Activated T-helper 2 cell treated with anti-CD3 and anti-CD28 coated beads, Interferon-gamma antibody, Interleukin-2, Interleukin-4, amounts not matched to agents 10 μg/mL and 5 μg/mL and 100 μg/mL, durations not matched to agents 14 hours and 24 hours and 36 hours (primary cell): ENCODE measurements around the gene CTAG1B. TPM values are rescaled to one million over a fixed set of nuclear protein-coding genes. Genes with fewer than 3 reads are reported as not detected.
"Not testable (repeated sequence)": the region's sequence is repeated elsewhere in the genome, so short reads cannot be mapped to it uniquely, and the experiment has no call there.

ENCODE experiments used
- DNase-seq: peaks from one replicate; pipeline ENCODE4 v3.0.0; 2021; ENCODE audit warnings: low spot score
- H3K27ac Mint-ChIP-seq: one replicate; pipeline ENCODE4 v1.8.0; 2021; ENCODE audit warnings: mixed read lengths
- H3K27me3 Mint-ChIP-seq: one replicate; pipeline ENCODE4 v1.8.0; 2021; ENCODE audit warnings: low read depth, mixed read lengths
- H3K36me3 Mint-ChIP-seq: one replicate; pipeline ENCODE4 v1.8.0; 2021; ENCODE audit warnings: low read depth, mixed read lengths
- H3K4me1 Mint-ChIP-seq: one replicate; pipeline ENCODE4 v1.8.0; 2021; ENCODE audit warnings: low read depth, mixed read lengths
- H3K4me3 Mint-ChIP-seq: one replicate; pipeline ENCODE4 v1.8.0; 2021; ENCODE audit warnings: low read depth, mild to moderate bottlenecking, moderate library complexity, mixed read lengths
- H3K9me3 Mint-ChIP-seq: one replicate; pipeline ENCODE4 v1.8.0; 2021; ENCODE audit warnings: mixed read lengths
- intact Hi-C: fragments of 100-400 bp; cut with micrococcal nuclease; formaldehyde crosslinking; loops from one replicate; pipeline ENCODE4 v1.15.1; 2023
- total RNA-seq: library from RNA; stranded (reverse); gene quantifications from 2 replicates; pipeline ENCODE4 v1.2.3, GENCODE V29; 2022

CTAG1B gene
- total RNA-seq, 1 donor from 2014 or later, result not detected

DNA sequence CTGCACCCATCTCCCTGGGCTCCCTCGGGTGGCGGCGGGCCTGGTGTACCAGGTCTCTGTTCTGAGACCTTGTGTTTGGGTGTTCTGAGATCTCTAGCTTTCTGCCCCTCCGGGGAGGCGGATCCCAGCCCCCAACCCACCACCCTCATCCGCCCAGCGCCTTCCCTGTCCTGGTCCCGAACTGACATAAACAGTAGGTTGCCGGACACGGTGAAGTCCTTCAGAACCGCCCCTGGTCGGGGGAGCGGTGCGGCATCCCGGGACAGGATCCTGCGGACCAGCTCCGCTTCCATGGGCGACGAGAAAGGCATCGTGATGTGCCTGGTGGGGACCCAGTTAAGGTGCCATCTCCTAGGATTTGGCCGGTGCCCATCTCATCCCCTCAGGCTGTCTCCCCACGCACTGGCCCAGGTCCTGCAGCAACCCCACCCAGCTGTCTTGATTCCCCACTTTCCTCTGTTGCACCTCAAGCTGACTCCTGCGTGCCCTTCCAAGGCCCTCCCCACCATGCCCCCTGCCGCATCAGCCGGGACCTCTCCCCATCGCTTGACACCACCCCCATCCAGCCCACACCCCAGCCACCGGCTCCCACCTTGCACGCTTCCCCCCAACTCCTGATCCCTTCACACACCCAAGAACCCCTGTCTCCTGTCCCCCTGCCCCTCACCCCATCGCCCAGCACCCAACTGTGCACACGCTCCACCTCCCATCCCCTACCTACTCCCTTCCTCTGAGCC, 33.4 kb upstream of the CTAG1B start:
- no peak for DNase-seq
- Mint-ChIP-seq H3K27ac (no peak overlapping the region), H3K4me1 (no peaks in the 10 kb centered on the region), H3K4me3 (no peak overlapping the region), H3K36me3 (no peaks in the 10 kb centered on the region), H3K27me3 (no peaks in the 10 kb centered on the region), H3K9me3 (no peaks in the 10 kb centered on the region)
- intact Hi-C loops, result no loop called here

DNA sequence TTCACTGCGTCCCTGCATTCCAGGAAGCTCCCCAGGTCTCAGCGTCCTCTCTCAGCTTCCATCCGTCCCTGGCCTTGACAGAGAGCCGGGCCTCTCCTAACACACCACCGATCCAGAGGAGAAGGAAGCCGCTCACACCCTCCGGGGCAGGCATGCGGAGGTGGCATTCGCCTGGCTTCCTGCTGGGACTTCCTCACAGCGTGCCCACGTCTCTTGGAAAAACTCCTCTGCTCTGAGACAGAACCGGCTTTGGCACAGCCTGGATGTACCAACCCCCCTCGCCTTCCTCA, 31.1 kb upstream of the CTAG1B start:
- no peak for DNase-seq
- intact Hi-C loops, result no loop called here
- no peaks in the 10 kb centered on the region for H3K36me3 Mint-ChIP-seq
- no peaks in the 10 kb centered on the region for H3K4me1 Mint-ChIP-seq
- no peaks in the 10 kb centered on the region for H3K9me3 Mint-ChIP-seq
- no peak overlapping the region for H3K27ac Mint-ChIP-seq
- H3K27me3 Mint-ChIP-seq, result no peaks in the 10 kb centered on the region
- H3K4me3 Mint-ChIP-seq, result no peak overlapping the region

DNA sequence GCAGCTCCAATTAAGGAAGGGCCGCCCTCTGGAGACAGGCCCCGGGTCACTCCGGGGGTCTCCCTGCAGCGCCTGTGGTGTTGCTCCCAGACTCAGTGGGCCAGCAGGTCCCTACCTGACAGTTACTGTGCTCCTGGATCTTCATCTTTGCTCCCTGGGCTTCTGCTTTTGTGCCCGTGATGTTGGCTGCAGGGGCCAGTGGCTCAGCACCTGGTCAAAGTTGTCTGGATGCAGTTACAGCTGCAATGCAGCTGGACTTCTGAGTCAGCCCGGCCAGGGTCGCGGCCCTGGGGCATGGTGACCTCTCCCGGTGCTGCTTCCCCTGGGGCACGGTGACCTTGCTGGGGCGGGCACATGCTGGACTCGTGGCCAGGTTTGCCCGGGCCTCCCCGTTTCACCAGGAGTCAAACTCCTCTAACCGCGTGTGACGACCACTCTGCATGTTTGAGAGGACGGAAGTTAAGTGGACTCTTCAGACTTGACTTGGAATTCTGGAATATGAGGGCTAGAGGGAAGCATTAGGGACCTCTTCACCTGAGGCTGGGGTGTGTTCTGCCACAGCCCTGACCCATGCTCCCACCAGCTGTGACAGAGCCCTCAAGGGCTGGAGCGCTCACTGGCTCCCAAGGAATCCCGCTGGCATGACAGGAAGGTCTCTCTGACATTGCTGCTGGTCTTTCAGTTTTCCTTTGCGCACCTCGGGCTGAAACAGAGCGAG, 30.6 kb upstream of the CTAG1B start:
- DNase-seq, result no peak
- H3K4me1 Mint-ChIP-seq, result no peaks in the 10 kb centered on the region
- no peaks in the 10 kb centered on the region for H3K36me3 Mint-ChIP-seq
- intact Hi-C loops, result no loop called here
- no peaks in the 10 kb centered on the region for H3K9me3 Mint-ChIP-seq
- no peaks in the 10 kb centered on the region for H3K27me3 Mint-ChIP-seq
- H3K4me3 Mint-ChIP-seq, result no peak overlapping the region
- no peak overlapping the region for H3K27ac Mint-ChIP-seq

DNA sequence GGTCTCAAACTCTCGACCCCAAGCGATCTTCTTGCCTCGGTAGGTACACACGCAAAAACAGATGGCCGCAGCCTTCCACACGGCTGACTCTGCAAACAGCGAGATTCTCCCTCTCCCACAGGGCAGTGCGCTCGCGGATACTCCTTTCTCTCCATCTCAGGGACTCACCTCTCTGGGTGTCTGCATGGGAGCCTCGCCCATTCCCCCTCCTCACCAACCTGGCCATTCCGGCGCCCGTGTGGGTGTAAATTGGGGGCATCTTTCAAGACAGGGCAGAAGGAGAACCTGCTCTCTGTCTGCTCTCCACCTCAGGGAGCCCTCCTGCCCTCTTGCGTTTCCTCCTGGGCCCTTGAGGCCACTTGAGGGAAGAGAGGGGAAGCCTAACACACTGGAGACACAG, 29.8 kb upstream of the CTAG1B start:
- intact Hi-C loops, result no loop called here
- Mint-ChIP-seq H3K9me3 (no peaks in the 10 kb centered on the region), H3K36me3 (no peaks in the 10 kb centered on the region), H3K4me1 (no peaks in the 10 kb centered on the region), H3K27me3 (no peaks in the 10 kb centered on the region), H3K4me3 (no peak overlapping the region), H3K27ac (no peak overlapping the region)
- no peak for DNase-seq

DNA sequence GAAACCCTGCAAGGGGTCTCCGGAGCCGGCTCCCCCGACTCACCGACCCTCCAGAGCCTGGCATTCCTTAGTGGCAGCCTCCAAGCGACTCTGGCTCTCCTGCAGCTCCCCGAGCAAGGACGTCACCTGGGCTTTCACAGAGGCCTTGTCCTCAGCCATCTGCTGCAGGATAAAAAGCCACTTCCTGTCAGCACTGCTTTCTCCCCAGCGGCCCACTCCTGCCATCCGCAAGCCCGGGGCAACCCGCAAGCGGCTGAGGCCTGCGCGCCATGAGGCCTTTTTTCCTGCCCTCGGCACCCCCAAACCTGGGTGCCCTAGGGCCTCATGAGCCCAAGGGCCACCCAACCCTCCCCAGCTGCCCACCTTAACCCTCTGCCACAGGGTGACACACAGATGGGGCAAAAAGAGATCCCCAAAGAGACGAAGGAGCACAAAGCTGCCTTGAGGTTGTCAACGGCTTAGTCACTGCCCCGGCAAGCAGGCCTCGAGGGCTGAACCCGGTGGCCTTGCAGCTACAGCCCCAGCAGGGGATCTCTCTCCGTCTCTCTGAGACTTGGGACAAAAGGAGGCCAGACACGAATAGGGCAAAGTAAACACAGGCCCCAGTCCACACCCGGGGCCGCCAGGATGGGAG, 26.8 kb upstream of the CTAG1B start:
- H3K27me3 Mint-ChIP-seq, H3K36me3 Mint-ChIP-seq, H3K9me3 Mint-ChIP-seq, H3K4me1 Mint-ChIP-seq, intact Hi-C loops, DNase-seq, H3K4me3 Mint-ChIP-seq, H3K27ac Mint-ChIP-seq: not testable (repeated sequence)

DNA sequence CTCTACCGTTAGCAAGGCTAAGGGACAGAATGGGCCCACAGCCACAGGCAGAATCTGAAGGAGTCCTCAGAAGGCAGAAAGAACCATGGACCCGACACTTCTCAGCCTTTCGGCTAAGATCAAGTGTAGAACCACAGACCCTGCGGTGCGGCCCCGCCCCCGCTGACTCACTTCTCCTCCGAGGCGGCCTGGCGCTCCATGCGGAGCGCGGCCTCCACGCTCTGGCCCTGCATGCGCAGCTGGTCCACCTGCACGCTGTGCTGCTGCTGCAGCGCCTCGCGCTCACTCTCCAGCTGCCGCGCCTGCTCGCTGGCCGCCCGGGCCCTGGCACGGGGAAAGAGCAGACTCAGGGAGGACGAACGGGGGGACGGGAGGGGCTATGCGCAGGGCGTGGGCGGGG, 24.6 kb upstream of the CTAG1B start:
- H3K9me3 Mint-ChIP-seq, H3K27ac Mint-ChIP-seq, DNase-seq, H3K36me3 Mint-ChIP-seq, intact Hi-C loops, H3K27me3 Mint-ChIP-seq, H3K4me1 Mint-ChIP-seq, H3K4me3 Mint-ChIP-seq: not testable (repeated sequence)

DNA sequence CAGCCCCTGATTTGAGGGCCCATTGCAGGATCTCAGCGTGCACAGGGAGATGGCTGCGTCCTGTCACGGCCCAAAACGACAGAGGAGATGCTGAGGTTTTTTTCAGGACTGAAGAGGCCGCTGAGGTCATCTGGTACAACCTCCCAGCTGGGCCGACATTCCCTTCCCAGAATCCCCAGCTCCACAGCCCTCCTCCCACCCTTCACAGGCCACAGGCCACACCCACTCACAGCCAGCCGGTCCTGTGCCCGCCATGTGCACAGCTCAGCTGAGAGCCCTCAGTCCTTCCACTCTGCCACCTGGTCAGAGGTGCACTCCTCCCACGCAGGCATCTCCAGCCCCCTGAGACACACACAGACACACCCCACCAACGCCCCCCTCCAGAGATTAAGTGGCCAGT, 22.7 kb upstream of the CTAG1B start:
- H3K27ac Mint-ChIP-seq, H3K27me3 Mint-ChIP-seq, H3K4me3 Mint-ChIP-seq, H3K4me1 Mint-ChIP-seq, H3K36me3 Mint-ChIP-seq, DNase-seq, H3K9me3 Mint-ChIP-seq, intact Hi-C loops: not testable (repeated sequence)

DNA sequence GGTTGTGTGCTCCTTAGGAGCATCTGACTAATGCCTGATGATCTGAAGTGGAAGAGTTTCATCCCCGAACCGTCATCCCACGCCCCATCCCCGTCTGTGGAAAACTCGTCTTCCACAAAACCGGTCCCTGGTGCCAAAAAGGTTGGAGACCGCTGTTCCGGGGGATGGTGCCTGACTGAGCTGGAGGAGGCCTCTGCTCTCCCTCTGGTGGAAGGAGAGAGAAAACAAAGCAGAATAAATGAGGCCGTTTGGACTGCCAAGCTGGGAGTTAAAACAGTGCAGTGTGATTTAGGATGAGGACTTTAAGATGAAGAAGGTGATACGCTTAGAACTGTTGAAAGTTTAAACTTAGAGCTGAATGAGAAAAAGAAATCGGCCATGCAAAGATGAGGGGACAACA, 14.6 kb upstream of the CTAG1B start:
- H3K27ac Mint-ChIP-seq, H3K36me3 Mint-ChIP-seq, H3K4me3 Mint-ChIP-seq, DNase-seq, H3K27me3 Mint-ChIP-seq, H3K9me3 Mint-ChIP-seq, intact Hi-C loops, H3K4me1 Mint-ChIP-seq: not testable (repeated sequence)

DNA sequence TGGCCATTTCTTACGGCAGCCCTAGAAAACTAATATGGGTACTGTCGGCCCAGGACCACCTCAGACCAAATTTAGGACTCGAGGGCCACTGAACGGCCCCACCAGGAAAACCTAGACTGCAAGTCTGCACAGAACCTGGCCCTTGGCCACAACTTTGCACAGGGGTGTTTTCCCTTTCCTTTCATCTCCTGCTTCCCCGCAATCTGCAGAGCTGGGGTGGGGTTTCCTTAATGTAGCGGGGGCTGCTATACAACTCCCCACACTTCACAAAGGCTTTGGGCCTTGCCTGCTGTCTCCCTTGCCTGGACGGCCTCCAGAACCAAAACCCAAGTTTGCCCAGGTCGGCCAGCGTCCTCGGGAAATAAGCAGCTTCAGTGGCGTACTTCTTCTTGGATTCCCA, 11.9 kb upstream of the CTAG1B start:
- H3K27me3 Mint-ChIP-seq, H3K27ac Mint-ChIP-seq, H3K4me1 Mint-ChIP-seq, H3K36me3 Mint-ChIP-seq, DNase-seq, intact Hi-C loops, H3K9me3 Mint-ChIP-seq, H3K4me3 Mint-ChIP-seq: not testable (repeated sequence)

DNA sequence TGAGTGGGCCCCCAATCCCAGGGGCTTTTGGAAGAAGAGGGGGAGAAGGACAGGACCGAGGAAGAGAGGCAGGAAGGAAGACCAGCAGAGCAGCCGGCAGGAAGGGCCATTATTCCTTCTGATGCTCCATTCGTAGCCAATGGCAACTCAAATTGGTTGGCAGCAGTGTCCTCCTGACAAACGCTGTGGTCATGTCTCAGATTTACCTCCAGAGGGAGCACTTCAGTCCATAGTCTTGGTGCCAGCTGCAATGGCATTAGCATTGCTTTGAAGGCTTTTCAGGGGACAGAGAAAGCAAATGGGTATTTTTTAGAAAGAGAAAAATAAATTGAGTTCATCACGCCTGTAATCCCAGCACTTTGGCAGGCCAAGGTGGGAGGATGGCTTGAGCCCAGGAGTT, 9.9 kb upstream of the CTAG1B start:
- H3K36me3 Mint-ChIP-seq, H3K27me3 Mint-ChIP-seq, intact Hi-C loops, DNase-seq, H3K4me3 Mint-ChIP-seq, H3K4me1 Mint-ChIP-seq, H3K27ac Mint-ChIP-seq, H3K9me3 Mint-ChIP-seq: not testable (repeated sequence)

DNA sequence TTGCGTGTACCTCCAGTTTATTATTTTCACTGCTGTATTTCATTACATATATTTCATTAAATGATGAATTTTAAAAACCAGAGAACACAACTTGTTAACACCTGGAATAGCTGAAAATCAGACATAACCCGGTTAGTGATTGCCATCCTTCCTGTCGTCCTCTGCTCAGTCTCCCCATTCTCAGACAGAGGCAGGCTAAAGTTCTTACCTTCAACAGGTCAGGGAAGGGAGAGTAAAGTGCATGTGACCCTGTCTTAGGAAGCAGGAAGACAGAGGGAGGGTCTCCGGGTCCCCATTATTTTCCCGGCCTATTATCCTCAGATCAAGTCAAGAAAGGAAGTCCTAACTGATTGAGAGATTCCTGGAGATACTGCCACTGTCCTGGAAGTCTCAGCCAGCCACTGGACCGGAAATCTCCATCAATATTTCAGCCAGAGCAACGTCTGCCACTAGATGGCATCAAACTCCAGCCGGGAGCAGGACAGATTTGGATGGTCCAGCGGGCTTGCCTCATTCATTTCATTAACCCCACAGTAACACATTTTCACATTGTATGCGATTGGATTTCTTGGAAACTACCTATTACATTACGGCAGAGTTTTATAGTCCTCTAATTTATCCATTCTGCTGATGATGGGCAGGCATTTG, 1.8 kb upstream of the CTAG1B start:
- DNase-seq, H3K4me3 Mint-ChIP-seq, H3K27me3 Mint-ChIP-seq, H3K36me3 Mint-ChIP-seq, intact Hi-C loops, H3K27ac Mint-ChIP-seq, H3K9me3 Mint-ChIP-seq, H3K4me1 Mint-ChIP-seq: not testable (repeated sequence)

DNA sequence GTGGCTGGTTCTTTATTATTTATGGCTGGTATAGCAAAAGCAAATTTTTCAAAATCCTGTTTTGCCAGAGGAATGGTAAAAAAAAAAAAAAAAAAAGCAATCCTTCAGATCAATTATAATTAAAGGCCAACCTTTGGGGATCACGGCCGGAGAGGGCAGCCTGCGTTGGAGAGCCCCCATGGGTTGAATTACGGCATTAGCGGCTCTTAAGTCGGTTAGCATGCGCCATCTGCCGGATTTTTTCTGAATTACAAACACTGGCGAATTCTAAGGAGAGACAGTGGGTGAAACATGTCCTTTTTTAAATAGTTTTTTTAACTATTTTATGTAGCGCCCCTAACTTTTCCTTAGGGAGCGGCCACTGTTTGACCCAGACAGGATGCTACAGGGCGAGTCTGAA, 5.5 kb downstream of the CTAG1B start:
- intact Hi-C loops, H3K27me3 Mint-ChIP-seq, H3K4me1 Mint-ChIP-seq, H3K36me3 Mint-ChIP-seq, H3K9me3 Mint-ChIP-seq, DNase-seq, H3K27ac Mint-ChIP-seq, H3K4me3 Mint-ChIP-seq: not testable (repeated sequence)

DNA sequence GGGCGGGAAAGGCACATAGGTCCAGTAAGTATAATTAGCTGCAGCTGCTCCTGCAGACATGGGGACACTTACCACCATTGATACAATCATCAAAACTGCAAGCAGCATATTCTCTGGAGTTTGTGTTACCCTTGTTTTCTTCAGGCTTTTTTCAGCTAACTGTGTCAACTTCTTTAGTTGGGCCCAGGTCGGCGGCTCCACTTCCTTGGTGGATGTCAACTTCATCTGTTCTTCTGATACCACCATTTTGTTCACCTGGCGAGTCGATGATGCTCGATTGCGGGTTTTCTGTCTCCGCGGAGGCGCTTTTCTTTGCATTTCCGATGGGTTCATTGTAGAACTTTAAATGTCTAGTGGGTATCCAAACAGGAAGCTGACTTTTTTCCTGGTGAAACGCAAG, 7.9 kb downstream of the CTAG1B start:
- H3K4me1 Mint-ChIP-seq, result peaks cover 11% of the 10 kb centered on the region
- intact Hi-C loops, DNase-seq, H3K4me3 Mint-ChIP-seq, H3K9me3 Mint-ChIP-seq, H3K27me3 Mint-ChIP-seq, H3K27ac Mint-ChIP-seq, H3K36me3 Mint-ChIP-seq: not testable (repeated sequence)
